ENCODE results near the gene PPIL4. TPM values are rescaled to one million over a fixed set of nuclear protein-coding genes. Genes with fewer than 3 reads are reported as not detected.
A peak's percentile ranks its signal among the peaks of the same experiment; 100 is the strongest.

PPIL4 gene
- total and polyA plus RNA-seq, 2 of the 13 experiments (the other 11 are each of a cell fraction or from before 2014, with no cell fraction given) = 5.5 to 46.0 TPM

GRCh38 chr6:149484733-149485700, 60.8 kb downstream of the PPIL4 start, which contains the start of gene ZC3H12D (continued):
- TF ChIP-seq MED8 (CRISPR knock-in tag; IDR thresholded peaks at IDR 0.05; ENCODE audit: insufficient replicate concordance) (no peak), ZNF644 (CRISPR knock-in tag; IDR thresholded peaks at IDR 0.05; ENCODE audit: low read depth) (peak; percentile 90), ISX (CRISPR knock-in tag; conservative IDR thresholded peaks at IDR 0.05) (no peak), HNF4G (IDR thresholded peaks at IDR 0.05; ENCODE audit: borderline replicate concordance, low read depth, low read length) (no peak; the same call in 1 of the 2 replicates), HNF4G (CRISPR knock-in tag; IDR thresholded peaks at IDR 0.05; ENCODE audit: borderline replicate concordance, low read depth) (peak; percentile 65; the same call in 1 of the 2 replicates), MTA1 (CRISPR knock-in tag; IDR thresholded peaks at IDR 0.05; ENCODE audit: borderline replicate concordance) (peak; percentile 74; the same call in 1 of the 2 replicates), ZNF619 (CRISPR knock-in tag; IDR thresholded peaks at IDR 0.05) (no peak), ZNF567 (CRISPR knock-in tag; IDR thresholded peaks at IDR 0.05; ENCODE audit: borderline replicate concordance) (no peak), ZNF713 (CRISPR knock-in tag; IDR thresholded peaks at IDR 0.05) (peak; percentile 87; the same call in 1 of the 2 replicates), TEAD2 (CRISPR knock-in tag; IDR thresholded peaks at IDR 0.05) (no peak), ZBTB39 (CRISPR knock-in tag; IDR thresholded peaks at IDR 0.05) (peak; percentile 87), AGO2 (optimal IDR thresholded peaks at IDR 0.05; ENCODE audit: low read depth, low read length) (no peak), ZNF672 (CRISPR knock-in tag; IDR thresholded peaks at IDR 0.05) (no peak), ZNF740 (CRISPR knock-in tag; IDR thresholded peaks at IDR 0.05) (no peak), ARNT (IDR thresholded peaks at IDR 0.05) (no peak), RFX5 (IDR thresholded peaks at IDR 0.05; ENCODE audit: low read depth, low read length) (0 out of 2 replicates have a peak, but pooled peaks have one; percentile 8), CERS6 (CRISPR knock-in tag; IDR thresholded peaks at IDR 0.05) (no peak), FUBP1 (CRISPR knock-in tag; IDR thresholded peaks at IDR 0.05; ENCODE audit: borderline replicate concordance) (peak; percentile 98), ZNF501 (CRISPR knock-in tag; IDR thresholded peaks at IDR 0.05) (peak; percentile 73; the same call in 1 of the 2 replicates), ZNF691 (CRISPR knock-in tag; IDR thresholded peaks at IDR 0.05; ENCODE audit: borderline replicate concordance, low read depth) (peak; percentile 56)
